SU-DHL-6 (cell line): ENCODE results near the gene ODAD2.

ENCODE experiments used
- CTCF ChIP-seq: fragments of 200-600 bp; sonication (generic); IDR thresholded peaks from one replicate; pipeline ENCODE4 v1.5.1; 2017; ENCODE audit warnings: antibody characterized with exemption, mild to moderate bottlenecking, low read length, moderate library complexity; ENCODE audit not compliant: insufficient read depth, poor library complexity, severe bottlenecking
- EZH2phosphoT487 ChIP-seq: fragments of 200-600 bp; sonication (generic), shearing (Covaris generic); conservative IDR thresholded peaks from 2 replicates; pipeline ENCODE4 v1.6.1; 2018; ENCODE audit warnings: mild to moderate bottlenecking, antibody characterized with exemption, low read length, moderate library complexity, mixed read lengths

GRCh38 chr10:27889518-27889917 lies 109.4 kb downstream of the ODAD2 start:
- no peak for TF ChIP-seq CTCF
- no peak for TF ChIP-seq EZH2phosphoT487
